ENCODE data around the gene RCE1.

The RCE1 gene

GRCh38 chr11:66857927-66858185, 14.6 kb downstream of the RCE1 start:
- DNase-seq: no peak

GRCh38 chr11:66858186-66858938, 15.1 kb downstream of the RCE1 start:
- DNase-seq: no peak

- DNase-seq: no peak
Measured at GRCh38 chr11:66858939-66859685, 15.9 kb downstream of the RCE1 start.

- DNase-seq: no peak
Measured at GRCh38 chr11:66859686-66860448, 16.6 kb downstream of the RCE1 start.

- DNase-seq: no peak
Measured at GRCh38 chr11:66860449-66860831, 17.2 kb downstream of the RCE1 start.

- DNase-seq: no peak
Measured at GRCh38 chr11:66861038-66861773, 18.0 kb downstream of the RCE1 start.

GRCh38 chr11:66861774-66862558, 18.7 kb downstream of the RCE1 start:
- DNase-seq: no peak

GRCh38 chr11:66862559-66863037, 19.4 kb downstream of the RCE1 start:
- DNase-seq: no peak

GRCh38 chr11:66863428-66864125, 20.3 kb downstream of the RCE1 start:
- no peak for DNase-seq

GRCh38 chr11:66864172-66864901, 21.1 kb downstream of the RCE1 start:
- DNase-seq: no peak

- no peak for DNase-seq
Measured at GRCh38 chr11:66864924-66865697, 21.9 kb downstream of the RCE1 start.

- DNase-seq: no peak
Measured at GRCh38 chr11:66866007-66866406, 22.8 kb downstream of the RCE1 start.

- no peak for DNase-seq
Measured at GRCh38 chr11:66866511-66866986, 23.3 kb downstream of the RCE1 start.

- DNase-seq: no peak
Measured at GRCh38 chr11:66867425-66868040, 24.3 kb downstream of the RCE1 start.

- no peak for DNase-seq
Measured at GRCh38 chr11:66868082-66868725, 25.0 kb downstream of the RCE1 start.

- DNase-seq: peak; percentile 75
Measured at GRCh38 chr11:66868726-66869566, 25.7 kb downstream of the RCE1 start.

GRCh38 chr11:66869567-66869870, 26.3 kb downstream of the RCE1 start:
- no peak for DNase-seq

GRCh38 chr11:66870131-66870530, 26.9 kb downstream of the RCE1 start:
- no peak for DNase-seq
